SK-N-SH (cell line): Measurements from ENCODE around the gene BCAR3. TPM values are rescaled to one million over a fixed set of nuclear protein-coding genes. Genes with fewer than 3 reads are reported as not detected.

Experiments used
- CTCF ChIA-PET: fragments of 300-600, 350-600 bp; formaldehyde crosslinking; extraction: SDS; loops from one replicate; lab custom pipeline; 2021; lab: Yijun Ruan, JAX
- POLR2A ChIA-PET: fragments of 350-600 bp; sonication (Branson Sonifier 250); formaldehyde crosslinking; extraction: SDS; loops from one replicate; lab custom pipeline; 2020; ENCODE audit warnings: antibody characterized with exemption, inconsistent platforms; lab: Yijun Ruan, JAX
- DNase-seq: peaks from one replicate; pipeline ENCODE4 v3.0.0; 2012
- H2AFZ ChIP-seq: fragments of 200-600 bp; sonication (generic); 2 replicates; pipeline ENCODE4 v1.8.1; 2016; ENCODE audit warnings: antibody characterized with exemption, mild to moderate bottlenecking, low read depth
- H3F3A ChIP-seq: fragments of 200-600 bp; sonication (generic); replicated peaks from 2 replicates; pipeline ENCODE3; 2016; ENCODE audit warnings: antibody characterized with exemption, mild to moderate bottlenecking; ENCODE audit not compliant: insufficient read depth
- H3K27ac ChIP-seq, 2 experiments: fragments of 200-500 bp in 1 of 2; fragments of 200-600 bp in 1 of 2; sonication (Bioruptor generic) in 1 of 2; sonication (generic), shearing (Covaris generic) in 1 of 2; 2 replicates each; pipeline versions ENCODE4 v1.5.1 to v1.6.1; 2014 to 2016; ENCODE audit warnings: low read depth in 2 of 2, inconsistent platforms in 1 of 2, low read length in 1 of 2, mild to moderate bottlenecking in 1 of 2, mixed read lengths in 1 of 2
- H3K27me3 ChIP-seq: fragments of 200-600 bp; sonication (generic), shearing (Covaris generic); 2 replicates; pipeline ENCODE4 v1.6.1; 2016; ENCODE audit warnings: mixed run types; ENCODE audit not compliant: insufficient read depth
- H3K36me3 ChIP-seq, 2 experiments: fragments of 200-500 bp in 1 of 2; fragments of 200-600 bp in 1 of 2; sonication (Bioruptor generic) in 1 of 2; sonication (generic) in 1 of 2; replicated peaks in 1 of 2; 2 replicates each; pipeline versions ENCODE3 to v1.5.1; 2014 to 2016; ENCODE audit warnings: low read length in 1 of 2, mild to moderate bottlenecking in 1 of 2; ENCODE audit not compliant: insufficient read depth in 2 of 2, control insufficient read depth in 1 of 2
- H3K4me1 ChIP-seq, 2 experiments: fragments of 200-500 bp in 1 of 2; fragments of 200-600 bp in 1 of 2; sonication (Bioruptor generic) in 1 of 2; sonication (generic), shearing (Covaris generic) in 1 of 2; 2 replicates each; pipeline versions ENCODE4 v1.5.1 to v1.6.1; 2014 to 2016; ENCODE audit warnings: low read depth in 1 of 2, low read length in 1 of 2, mixed run types in 1 of 2; ENCODE audit not compliant: insufficient read depth in 2 of 2, control insufficient read depth in 1 of 2
- H3K4me2 ChIP-seq: fragments of 200-600 bp; sonication (generic), shearing (Covaris generic); 2 replicates; pipeline ENCODE4 v1.6.1; 2017; ENCODE audit warnings: mixed run types
- H3K4me3 ChIP-seq, 2 experiments: fragments of 200-500 bp in 1 of 2; fragments of 200-600 bp in 1 of 2; sonication (Bioruptor generic) in 1 of 2; sonication (generic), shearing (Covaris generic) in 1 of 2; 2 replicates each; pipeline versions ENCODE4 v1.5.1 to v1.8.1; 2014 to 2016; ENCODE audit warnings: low read depth in 2 of 2, inconsistent platforms in 1 of 2, low read length in 1 of 2, mild to moderate bottlenecking in 1 of 2, mixed read lengths in 1 of 2, moderate library complexity in 1 of 2
- H3K79me2 ChIP-seq: fragments of 200-600 bp; sonication (generic); 2 replicates; pipeline ENCODE4 v1.8.1; 2017; ENCODE audit warnings: mild to moderate bottlenecking; ENCODE audit not compliant: insufficient read depth
- H3K9ac ChIP-seq: fragments of 200-600 bp; sonication (generic); 2 replicates; pipeline ENCODE4 v1.6.1; 2017; ENCODE audit warnings: mixed run types
- H3K9me2 ChIP-seq: fragments of 200-600 bp; sonication (generic); 2 replicates; pipeline ENCODE4 v1.6.1; 2017; ENCODE audit warnings: mixed run types
- H3K9me3 ChIP-seq: fragments of 200-600 bp; sonication (generic); 2 replicates; pipeline ENCODE4 v1.6.1; 2017; ENCODE audit warnings: mixed run types, mild to moderate bottlenecking, moderate library complexity
- H4K20me1 ChIP-seq: fragments of 200-600 bp; sonication (generic); 2 replicates; pipeline ENCODE4 v1.6.1; 2017; ENCODE audit warnings: mild to moderate bottlenecking, mixed run types; ENCODE audit not compliant: insufficient read depth
- ELF1 ChIP-seq: IDR thresholded peaks from 2 replicates; pipeline ENCODE4 v1.4.0; 2012
- EZH2phosphoT487 ChIP-seq: fragments of 200-600 bp; sonication (generic); IDR thresholded peaks from 2 replicates; pipeline ENCODE4 v1.6.1; 2017; ENCODE audit warnings: low read depth, mixed run types, mild to moderate bottlenecking, antibody characterized with exemption, moderate library complexity, borderline replicate concordance
- FOSL2 ChIP-seq: IDR thresholded peaks from 2 replicates; pipeline ENCODE4 v1.4.0; 2012; ENCODE audit warnings: low read depth, mild to moderate bottlenecking, moderate library complexity, borderline replicate concordance
- FOXJ3 ChIP-seq: sonication (generic); formaldehyde crosslinking; IDR thresholded peaks from 2 replicates; pipeline ENCODE4 v1.5.1; 2020; ENCODE audit warnings: mild to moderate bottlenecking, missing genetic modification reagents
- FOXM1 ChIP-seq: IDR thresholded peaks from 2 replicates; pipeline ENCODE4 v1.4.0; 2012; ENCODE audit warnings: low read depth, mild to moderate bottlenecking
- JUND ChIP-seq: IDR thresholded peaks from 2 replicates; pipeline ENCODE4 v1.4.0; 2012
- POLR2AphosphoS5 ChIP-seq: IDR thresholded peaks from 2 replicates; pipeline ENCODE4 v1.6.1; 2012; ENCODE audit warnings: low read depth, low read length
- SMC3 ChIP-seq: IDR thresholded peaks from 2 replicates; pipeline ENCODE4 v1.6.1; 2012; ENCODE audit warnings: low read depth, low read length, improper control_type of control experiment
- TEAD4 ChIP-seq: IDR thresholded peaks from 2 replicates; pipeline ENCODE4 v1.4.0; 2012; ENCODE audit warnings: mild to moderate bottlenecking, borderline replicate concordance; ENCODE audit not compliant: insufficient read depth
- WGBS: methylation state at CpG from one replicate; pipeline ENCODE4 v1.1.6; 2017; ENCODE audit warnings: low lambda C conversion rate; 5-methylcytosine and 5-hydroxymethylcytosine counted together
- polyA plus RNA-seq, 3 experiments: library from polyadenylated mRNA; depleted of rRNA; stranded (reverse); fragments of >200 nt; gene quantifications; 2 replicates each; pipeline ENCODE4 v1.2.3, GENCODE V29; 2012
- TF ChIP-seq, protein P1 (sequence below): IDR thresholded peaks from 2 replicates; pipeline ENCODE4 v1.4.0; 2012; ENCODE audit warnings: low read depth, borderline replicate concordance
- TF ChIP-seq, protein P2 (sequence below): IDR thresholded peaks from 2 replicates; pipeline ENCODE4 v1.4.0; 2012; ENCODE audit warnings: low read depth
- TF ChIP-seq, protein P3 (sequence below): IDR thresholded peaks from 2 replicates; pipeline ENCODE4; 2012
- TF ChIP-seq, protein P4 (sequence below): fragments of 150-350 bp; IDR thresholded peaks from 2 replicates; pipeline ENCODE4 v1.6.1; 2016; ENCODE audit warnings: mild to moderate bottlenecking, low read depth, low read length

The BCAR3 gene
- polyA plus RNA-seq, 1 of the 3 experiments (the other 2 are of a cell fraction): 58.4 TPM

DNA sequence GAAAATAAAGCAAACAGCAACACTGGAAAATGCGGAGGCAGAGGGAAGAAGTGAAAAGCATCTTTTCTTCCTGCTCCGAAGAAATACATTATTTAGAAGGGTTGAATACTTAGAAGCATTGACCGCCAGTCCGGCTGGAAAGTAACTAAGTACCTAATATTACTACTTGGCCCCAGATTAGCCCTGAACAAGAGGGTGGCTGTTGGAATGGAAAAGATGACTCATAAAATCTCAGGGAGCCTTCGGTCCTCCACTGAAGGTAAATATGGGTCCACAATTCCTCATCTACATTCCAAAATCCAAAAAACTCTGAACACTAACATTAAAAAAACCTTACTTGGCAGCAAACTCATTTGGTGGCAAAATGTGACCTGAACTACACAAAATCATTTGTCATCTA is 40.1 kb downstream of the BCAR3 start:
- 80% methylated on average over 5 of the region's 5 CpGs for WGBS
- no peak for DNase-seq

DNA sequence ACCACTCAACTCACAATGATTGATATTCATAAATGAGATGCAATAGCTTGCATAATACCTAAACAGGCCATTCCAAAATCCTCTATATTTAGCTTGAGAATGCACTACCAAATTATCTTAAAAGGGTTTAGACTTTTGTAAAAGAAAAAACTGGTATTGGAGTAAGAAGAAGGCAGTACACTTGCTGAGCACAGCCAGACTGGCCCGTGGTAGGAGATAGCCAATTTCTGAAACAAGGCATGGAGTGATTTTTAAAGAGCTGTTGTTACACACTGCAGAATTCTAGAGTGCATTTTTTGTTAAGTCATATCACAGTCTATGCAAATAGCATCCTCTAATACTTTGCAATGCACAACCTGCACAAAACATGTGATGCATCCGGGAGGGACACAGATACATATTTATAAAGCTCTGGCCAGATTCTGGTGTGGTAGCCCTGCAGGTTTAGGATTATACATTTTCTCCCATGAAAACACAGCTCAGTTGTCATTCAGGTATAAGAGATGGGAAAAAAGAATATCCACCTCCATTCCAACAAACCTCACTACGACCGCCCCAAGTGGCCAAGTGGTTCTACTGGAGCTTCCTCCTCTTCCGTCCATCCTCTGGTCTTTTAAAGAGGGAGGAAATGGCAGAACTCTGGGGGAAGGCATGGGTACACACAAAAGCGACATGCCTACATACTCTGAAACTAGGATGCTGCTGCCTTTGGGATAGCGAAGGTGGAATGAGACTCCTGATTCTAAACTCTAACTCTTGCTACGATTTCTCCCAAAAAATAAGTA is 40.8 kb downstream of the BCAR3 start:
- Histone ChIP-seq H3K9ac (no peak overlapping the region), H3K4me1 (peaks cover 0 to 14% of the 10 kb centered on the region in 2 experiments; a peak in 2 of 4 replicates), H3F3A (peaks cover 20% of the 10 kb centered on the region), H3K36me3 (peaks cover 23 to 74% of the 10 kb centered on the region in 2 experiments), H3K27ac (peak overlapping the region in 1 of 2 experiments; percentile 38; a peak in 2 of 4 replicates), H3K79me2 (peaks cover 100% of the 10 kb centered on the region), H3K4me3 (no peak overlapping the region), H3K4me2 (no peak overlapping the region), H4K20me1 (peaks cover 20% of the 10 kb centered on the region; the same call in 1 of the 2 replicates), H3K9me2 (no peaks in the 10 kb centered on the region), H2AFZ (no peak overlapping the region), H3K27me3 (no peaks in the 10 kb centered on the region), H3K9me3 (no peaks in the 10 kb centered on the region)
- WGBS: 96% methylated on average over 8 of the region's 8 CpGs
- TF ChIP-seq, protein P1, sequence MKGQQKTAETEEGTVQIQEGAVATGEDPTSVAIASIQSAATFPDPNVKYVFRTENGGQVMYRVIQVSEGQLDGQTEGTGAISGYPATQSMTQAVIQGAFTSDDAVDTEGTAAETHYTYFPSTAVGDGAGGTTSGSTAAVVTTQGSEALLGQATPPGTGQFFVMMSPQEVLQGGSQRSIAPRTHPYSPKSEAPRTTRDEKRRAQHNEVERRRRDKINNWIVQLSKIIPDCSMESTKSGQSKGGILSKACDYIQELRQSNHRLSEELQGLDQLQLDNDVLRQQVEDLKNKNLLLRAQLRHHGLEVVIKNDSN: no peak
- TF ChIP-seq ELF1 (no peak), EZH2phosphoT487 (no peak), FOXM1 (no peak), FOXJ3 (CRISPR knock-in tag) (no peak), POLR2AphosphoS5 (no peak), JUND (no peak), TEAD4 (no peak)
- TF ChIP-seq, protein P2, sequence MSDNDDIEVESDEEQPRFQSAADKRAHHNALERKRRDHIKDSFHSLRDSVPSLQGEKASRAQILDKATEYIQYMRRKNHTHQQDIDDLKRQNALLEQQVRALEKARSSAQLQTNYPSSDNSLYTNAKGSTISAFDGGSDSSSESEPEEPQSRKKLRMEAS: no peak
- TF ChIP-seq, protein P3, sequence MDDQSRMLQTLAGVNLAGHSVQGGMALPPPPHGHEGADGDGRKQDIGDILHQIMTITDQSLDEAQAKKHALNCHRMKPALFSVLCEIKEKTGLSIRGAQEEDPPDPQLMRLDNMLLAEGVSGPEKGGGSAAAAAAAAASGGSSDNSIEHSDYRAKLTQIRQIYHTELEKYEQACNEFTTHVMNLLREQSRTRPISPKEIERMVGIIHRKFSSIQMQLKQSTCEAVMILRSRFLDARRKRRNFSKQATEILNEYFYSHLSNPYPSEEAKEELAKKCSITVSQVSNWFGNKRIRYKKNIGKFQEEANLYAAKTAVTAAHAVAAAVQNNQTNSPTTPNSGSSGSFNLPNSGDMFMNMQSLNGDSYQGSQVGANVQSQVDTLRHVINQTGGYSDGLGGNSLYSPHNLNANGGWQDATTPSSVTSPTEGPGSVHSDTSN: no peak
- TF ChIP-seq, protein P4, sequence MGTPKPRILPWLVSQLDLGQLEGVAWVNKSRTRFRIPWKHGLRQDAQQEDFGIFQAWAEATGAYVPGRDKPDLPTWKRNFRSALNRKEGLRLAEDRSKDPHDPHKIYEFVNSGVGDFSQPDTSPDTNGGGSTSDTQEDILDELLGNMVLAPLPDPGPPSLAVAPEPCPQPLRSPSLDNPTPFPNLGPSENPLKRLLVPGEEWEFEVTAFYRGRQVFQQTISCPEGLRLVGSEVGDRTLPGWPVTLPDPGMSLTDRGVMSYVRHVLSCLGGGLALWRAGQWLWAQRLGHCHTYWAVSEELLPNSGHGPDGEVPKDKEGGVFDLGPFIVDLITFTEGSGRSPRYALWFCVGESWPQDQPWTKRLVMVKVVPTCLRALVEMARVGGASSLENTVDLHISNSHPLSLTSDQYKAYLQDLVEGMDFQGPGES: no peak
- CTCF ChIA-PET: interaction anchor here (0.6 to 28.6 kb wide), 5 partner anchors 9 to 204 kb away, joined by 3 to 591 read pairs (median 4); no protein-coding TSS in a partner anchor
- no peak for DNase-seq
- POLR2A ChIA-PET: no interaction called here

More for the DNA sequence above, 40.1 kb downstream of the BCAR3 start:
- no peaks in the 10 kb centered on the region for H3K27me3 ChIP-seq
- POLR2A ChIA-PET: no interaction called here
- TF ChIP-seq SMC3 (no peak), FOSL2 (peak; percentile 33; the same call in 1 of the 2 replicates)
- CTCF ChIA-PET: interaction anchor here (0.8 to 2.5 kb wide), 3 partner anchors 8 to 203 kb away, joined by 4 to 12 read pairs (median 4); no protein-coding TSS in a partner anchor
- H3F3A ChIP-seq: peaks cover 23% of the 10 kb centered on the region
- peaks cover 0 to 14% of the 10 kb centered on the region in 2 experiments; a peak in 2 of 4 replicates for H3K4me1 ChIP-seq
- H3K4me3 ChIP-seq: no peak overlapping the region
- no peak overlapping the region for H3K4me2 ChIP-seq
- peaks cover 100% of the 10 kb centered on the region for H3K79me2 ChIP-seq
- H2AFZ ChIP-seq: no peak overlapping the region
- no peak overlapping the region for H3K9ac ChIP-seq
- H3K9me2 ChIP-seq: no peaks in the 10 kb centered on the region; the same call in 1 of the 2 replicates
- no peaks in the 10 kb centered on the region for H3K9me3 ChIP-seq
- H4K20me1 ChIP-seq: peaks cover 25% of the 10 kb centered on the region; the same call in 1 of the 2 replicates
- H3K36me3 ChIP-seq: peaks cover 23 to 74% of the 10 kb centered on the region in 2 experiments
- H3K27ac ChIP-seq: peak overlapping the region in 1 of 2 experiments; percentile 38; a peak in 2 of 4 replicates
